Astrocyte of the cerebellum (primary cell): ENCODE data around the gene CGB7.
"Not testable (repeated sequence)": the region's sequence is repeated elsewhere in the genome, so short reads cannot be mapped to it uniquely, and the experiment has no call there.

ENCODE experiments used
- DNase-seq: peaks from one replicate; pipeline ENCODE4 v3.0.0-alpha.2; 2011; ENCODE audit warnings: low read depth
- H3K4me3 ChIP-seq: 2 replicates; pipeline ENCODE4 v1.5.1; 2011; ENCODE audit warnings: mild to moderate bottlenecking, low read depth, low read length, moderate library complexity
- in situ Hi-C: cut with HindIII; loops from 2 replicates; pipeline ENCODE4 v1.10.0; 2017; ENCODE audit warnings: low sequenced_read_pairs
- TF ChIP-seq, protein P1 (sequence below): IDR thresholded peaks from 2 replicates; pipeline ENCODE4 v1.5.1; 2012; ENCODE audit warnings: low read length, low read depth, moderate library complexity, mild to moderate bottlenecking; ENCODE audit errors: missing control alignments

The CGB7 gene

DNA sequence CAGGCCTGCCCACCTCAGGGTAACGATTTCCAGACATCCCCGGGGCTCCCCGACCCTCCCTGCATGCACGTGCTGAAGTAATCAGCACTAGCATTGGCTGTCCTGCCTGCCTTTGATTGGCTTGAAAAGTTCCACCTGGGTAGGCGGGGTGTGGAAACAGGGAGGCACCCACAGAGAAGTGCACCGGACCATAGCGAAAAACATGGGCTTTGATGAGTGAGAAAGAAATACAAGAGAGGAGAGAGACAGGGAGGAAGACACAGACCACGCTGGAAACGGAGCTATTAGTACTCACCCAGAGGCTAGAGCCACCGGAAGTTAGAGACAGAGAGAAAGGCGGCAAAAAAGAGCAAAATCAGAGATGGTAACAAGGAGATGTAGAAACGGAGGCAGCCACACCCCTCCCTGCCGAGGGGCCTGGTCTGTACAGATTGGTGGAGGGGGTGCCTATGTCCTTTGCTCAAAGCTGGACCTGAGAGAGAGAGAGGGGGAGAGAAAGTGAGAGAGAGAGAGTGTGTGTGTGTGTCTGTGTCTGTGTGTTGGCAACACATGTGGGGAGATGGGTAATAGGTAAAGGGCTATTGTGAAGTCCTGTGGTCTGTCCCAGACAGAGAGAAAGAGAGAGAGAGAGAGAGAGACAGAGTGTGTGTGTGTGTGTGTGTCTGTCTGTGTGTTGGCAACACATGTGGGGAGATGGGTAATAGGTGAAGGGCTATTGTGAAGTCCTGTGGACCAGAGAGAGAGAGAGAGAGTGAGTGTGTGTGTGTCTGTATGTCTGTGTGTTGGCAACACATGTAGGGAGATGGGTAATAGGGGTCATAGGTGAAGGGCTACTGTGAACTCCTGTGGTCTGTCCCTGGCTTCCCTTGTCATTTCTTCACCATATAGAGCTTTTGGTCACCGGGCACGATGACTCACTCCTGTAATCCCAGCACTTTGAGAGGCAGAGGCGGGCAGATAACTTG lies 36.3 kb downstream of the CGB7 start:
- no peak for DNase-seq
- no peak overlapping the region for H3K4me3 ChIP-seq
- TF ChIP-seq, protein P1, sequence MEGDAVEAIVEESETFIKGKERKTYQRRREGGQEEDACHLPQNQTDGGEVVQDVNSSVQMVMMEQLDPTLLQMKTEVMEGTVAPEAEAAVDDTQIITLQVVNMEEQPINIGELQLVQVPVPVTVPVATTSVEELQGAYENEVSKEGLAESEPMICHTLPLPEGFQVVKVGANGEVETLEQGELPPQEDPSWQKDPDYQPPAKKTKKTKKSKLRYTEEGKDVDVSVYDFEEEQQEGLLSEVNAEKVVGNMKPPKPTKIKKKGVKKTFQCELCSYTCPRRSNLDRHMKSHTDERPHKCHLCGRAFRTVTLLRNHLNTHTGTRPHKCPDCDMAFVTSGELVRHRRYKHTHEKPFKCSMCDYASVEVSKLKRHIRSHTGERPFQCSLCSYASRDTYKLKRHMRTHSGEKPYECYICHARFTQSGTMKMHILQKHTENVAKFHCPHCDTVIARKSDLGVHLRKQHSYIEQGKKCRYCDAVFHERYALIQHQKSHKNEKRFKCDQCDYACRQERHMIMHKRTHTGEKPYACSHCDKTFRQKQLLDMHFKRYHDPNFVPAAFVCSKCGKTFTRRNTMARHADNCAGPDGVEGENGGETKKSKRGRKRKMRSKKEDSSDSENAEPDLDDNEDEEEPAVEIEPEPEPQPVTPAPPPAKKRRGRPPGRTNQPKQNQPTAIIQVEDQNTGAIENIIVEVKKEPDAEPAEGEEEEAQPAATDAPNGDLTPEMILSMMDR = no peak
- in situ Hi-C loops = no loop called here

DNA sequence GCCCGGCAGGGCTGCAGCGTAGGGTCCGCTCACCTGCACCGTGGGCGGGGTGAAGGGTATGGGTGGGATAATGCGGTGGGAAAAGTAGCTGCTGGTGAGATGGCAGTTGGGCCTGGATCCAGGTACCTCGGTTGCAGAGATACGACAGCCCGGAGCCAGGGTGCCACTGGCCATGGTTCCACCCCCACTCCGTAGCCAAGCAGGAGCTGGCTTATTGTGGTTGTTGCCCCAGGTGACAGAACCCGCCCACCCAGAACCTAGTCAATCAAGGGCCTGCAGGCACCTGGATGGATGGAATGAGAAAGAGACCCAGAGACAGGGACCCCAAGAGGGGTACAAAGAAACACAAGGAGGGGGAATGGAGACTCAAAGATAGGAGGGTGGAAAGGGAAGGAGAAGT lies 37.2 kb downstream of the CGB7 start:
- in situ Hi-C loops = no loop called here
- TF ChIP-seq, protein P1 = no peak
- H3K4me3 ChIP-seq = no peak overlapping the region
- DNase-seq = no peak

DNA sequence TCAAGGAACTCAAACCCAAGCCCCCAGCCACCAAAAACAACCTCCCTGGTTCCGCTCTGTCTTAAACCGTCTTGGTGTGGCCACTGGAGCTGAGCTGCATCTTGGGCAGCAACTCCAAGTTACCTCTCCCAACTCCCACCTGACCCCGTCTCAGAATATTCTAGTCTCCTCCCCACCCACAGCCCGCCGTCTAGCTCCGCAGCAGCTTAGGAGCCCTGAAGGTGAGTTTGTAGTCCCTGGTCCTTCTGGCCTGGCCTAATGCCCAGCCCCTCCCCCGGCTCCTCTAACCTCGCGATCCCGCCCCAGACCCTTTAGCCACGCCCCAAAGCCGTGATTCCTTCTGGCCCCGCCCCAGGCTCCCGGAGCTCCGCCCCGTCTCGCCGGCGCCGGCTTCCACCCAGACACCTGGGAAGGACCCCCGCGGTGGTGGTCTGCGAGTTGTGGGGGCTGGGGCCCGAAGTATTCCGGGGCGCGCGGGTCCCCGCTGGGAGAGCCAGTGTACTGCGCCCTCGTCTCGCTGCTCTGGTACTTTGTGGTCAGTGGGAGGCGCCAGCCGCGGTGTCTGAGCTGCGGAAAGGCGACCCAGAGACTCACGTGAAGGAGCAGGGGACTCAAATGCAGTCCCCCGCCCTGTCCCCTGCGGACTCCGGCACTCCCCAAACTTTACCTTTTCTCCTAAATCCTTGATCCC lies 38.2 kb downstream of the CGB7 start:
- peak overlapping the region; percentile 29 for H3K4me3 ChIP-seq
- no peak for DNase-seq
- TF ChIP-seq, protein P1 = peak; percentile 9
- in situ Hi-C loops = no loop called here

DNA sequence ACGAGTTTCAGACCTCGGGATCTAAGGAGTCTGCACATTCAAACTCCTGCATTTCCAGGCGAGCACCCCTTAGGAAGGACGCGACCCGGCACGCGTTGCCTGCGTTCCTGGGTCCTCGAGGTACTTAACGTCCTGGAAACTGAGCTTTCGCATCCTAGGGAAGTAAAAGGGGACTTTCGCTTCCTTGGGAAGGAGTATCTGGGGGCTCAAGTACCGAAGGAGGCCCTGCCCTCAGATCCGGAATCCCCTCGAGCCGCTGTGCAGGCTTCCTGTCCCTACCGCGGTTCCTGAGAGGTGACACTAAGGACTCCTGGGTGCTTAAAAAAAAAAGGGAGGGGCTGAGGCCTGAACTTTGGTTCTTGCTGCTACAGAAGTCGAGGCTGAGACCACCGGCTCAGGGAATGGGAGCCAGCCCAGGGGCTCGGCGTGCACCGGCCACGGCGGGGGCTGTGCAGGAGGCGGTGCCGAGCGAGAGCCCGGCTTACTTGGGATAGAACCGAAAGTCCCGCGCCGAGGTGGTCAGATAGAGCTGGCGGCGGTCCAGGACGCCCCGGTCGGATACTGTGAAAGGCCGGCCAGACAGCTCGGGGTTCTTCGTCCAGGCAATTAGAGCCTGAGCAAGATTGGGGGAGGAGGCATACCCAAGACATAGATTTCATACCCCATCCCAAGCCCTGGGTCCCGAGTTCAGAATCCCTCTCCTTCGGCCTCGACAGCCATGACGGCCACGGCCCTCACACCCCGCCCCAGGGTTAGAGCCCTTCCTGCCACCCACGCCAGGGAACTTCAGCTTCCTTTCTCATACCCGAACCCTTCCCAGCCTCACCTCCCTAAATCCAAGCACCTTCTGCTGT lies 38.9 kb downstream of the CGB7 start:
- DNase-seq, in situ Hi-C loops: not testable (repeated sequence)
- H3K4me3 ChIP-seq = peak overlapping the region; percentile 39

DNA sequence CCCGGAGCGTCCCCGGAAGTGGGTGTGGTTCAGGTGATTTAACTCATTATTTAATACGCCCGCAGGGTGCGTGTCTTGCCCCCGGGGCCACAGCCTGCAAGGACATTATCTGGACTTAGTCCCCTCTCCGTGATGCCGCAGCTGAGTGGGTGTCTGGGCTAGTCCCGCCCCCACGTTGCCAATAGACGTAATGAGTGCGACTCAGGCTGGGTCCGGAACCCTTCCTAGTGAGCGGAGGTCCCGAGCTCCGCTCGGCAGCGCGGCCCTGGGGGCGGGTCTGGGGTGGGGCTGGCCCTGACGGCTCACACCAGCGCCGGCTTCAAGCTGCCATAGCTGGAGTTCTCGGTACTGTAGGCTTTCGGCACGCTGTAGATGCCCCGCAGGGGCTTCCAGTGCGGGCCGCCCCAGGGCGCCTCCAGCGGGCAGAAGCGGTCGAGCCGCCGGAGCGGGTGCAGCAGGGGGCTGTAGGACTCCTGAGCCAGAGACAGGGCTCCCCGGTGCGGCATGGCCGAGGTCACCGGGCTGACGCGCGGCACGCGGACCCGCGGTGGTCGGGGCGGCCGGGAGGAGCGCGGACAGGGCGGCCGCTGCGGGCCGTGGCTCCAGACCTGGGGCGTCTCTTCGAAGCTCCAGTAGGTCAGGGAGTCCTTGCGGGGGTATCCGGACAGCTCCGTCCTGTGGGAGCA lies 39.7 kb downstream of the CGB7 start:
- DNase-seq = no peak
- in situ Hi-C loops = no loop called here

DNA sequence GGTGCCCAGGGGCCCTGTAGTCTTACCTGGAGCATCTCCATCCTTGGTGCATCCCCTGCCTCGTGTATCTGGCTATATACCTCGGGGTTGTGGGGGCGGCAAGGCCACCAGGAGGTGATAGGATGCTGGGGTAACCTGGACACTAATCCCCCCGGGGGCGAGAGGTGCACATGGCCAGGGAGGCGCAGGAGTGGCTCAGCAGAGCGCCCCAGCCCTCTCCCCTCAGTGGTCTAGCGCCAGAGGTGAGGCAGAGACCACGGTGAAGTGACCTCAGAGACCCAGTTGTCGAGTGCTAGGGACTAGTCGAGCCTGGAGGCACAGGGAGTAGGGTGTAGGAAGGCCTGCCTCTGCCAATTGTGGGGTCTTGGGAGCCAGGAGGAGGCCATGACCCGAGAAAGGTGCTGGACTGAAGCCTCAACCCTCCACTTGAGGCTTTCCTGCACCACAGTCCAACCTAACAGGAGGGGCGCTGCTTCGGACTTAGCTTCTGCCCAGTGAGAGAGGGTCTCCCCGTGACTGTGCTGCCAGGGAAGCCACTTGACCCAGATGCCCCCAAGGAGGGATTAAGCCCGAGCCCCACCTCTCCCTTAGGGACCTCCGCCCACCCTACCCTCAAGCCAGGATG lies 40.4 kb downstream of the CGB7 start, which contains the start of gene LHB:
TSS of gene LHB (minus strand) at position 51 of the 625 bp plus-strand sequence. CDS start at position 41, 10 bp downstream.
- H3K4me3 ChIP-seq = peak within 1 kb of the TSS; percentile 39
- TF ChIP-seq, protein P1 = no peak
- in situ Hi-C loops = no loop called here
- DNase-seq = no peak

More for the DNA sequence above, 39.7 kb downstream of the CGB7 start:
- TF ChIP-seq, protein P1 = peak; percentile 42
- H3K4me3 ChIP-seq = peak overlapping the region; percentile 39
